Natural killer cell (primary cell): ENCODE data around the gene PCDHA4. TPM values are rescaled to one million over a fixed set of nuclear protein-coding genes. Genes with fewer than 3 reads are reported as not detected.

Experiments used
- ATAC-seq, 3 donors: fragments of 150-1000 bp in 2 of 3; fragments of 200-7000 bp in 1 of 3; cut with Tn5 transposase; 1 replicate in 1 of 3; 2 replicates in 2 of 3; pipeline ENCODE4 v1.10.0; 2021; ENCODE audit warnings: mild to moderate bottlenecking in 2 of 3, moderate library complexity in 2 of 3
- DNase-seq, 2 donors: peaks; one replicate each; pipeline versions ENCODE4 v3.0.0 to v3.0.0-alpha.2; 2013 to 2021; ENCODE audit warnings: mixed read lengths in 1 of 2
- H3K27ac ChIP-seq: one replicate; pipeline ENCODE4 v1.5.1; 2013; ENCODE audit warnings: mild to moderate bottlenecking, low read length
- H3K27me3 ChIP-seq: one replicate; pipeline ENCODE4 v1.6.1; 2013; ENCODE audit warnings: low read length; ENCODE audit not compliant: control insufficient read depth, insufficient read depth
- H3K36me3 ChIP-seq: one replicate; pipeline ENCODE4 v1.6.1; 2013; ENCODE audit warnings: low read length; ENCODE audit not compliant: control insufficient read depth, insufficient read depth
- H3K4me1 ChIP-seq: one replicate; pipeline ENCODE4 v1.6.1; 2013; ENCODE audit warnings: low read length; ENCODE audit not compliant: control insufficient read depth, insufficient read depth
- H3K4me3 ChIP-seq: one replicate; pipeline ENCODE4 v1.5.1; 2013; ENCODE audit warnings: low read length
- H3K9me3 ChIP-seq: one replicate; pipeline ENCODE4 v1.6.1; 2013; ENCODE audit warnings: low read length; ENCODE audit not compliant: control insufficient read depth, insufficient read depth
- H3K27ac Mint-ChIP-seq, 2 donors: one replicate each; pipeline ENCODE4 v1.8.0; 2022; ENCODE audit warnings: mild to moderate bottlenecking in 2 of 2, mixed read lengths in 2 of 2, moderate library complexity in 1 of 2
- H3K27me3 Mint-ChIP-seq, 2 donors: one replicate each; pipeline ENCODE4 v1.8.0; 2022; ENCODE audit warnings: low read depth in 2 of 2, mixed read lengths in 2 of 2
- H3K36me3 Mint-ChIP-seq: one replicate; pipeline ENCODE4 v1.8.0; 2022; ENCODE audit warnings: mixed read lengths
- H3K4me1 Mint-ChIP-seq, 2 donors: one replicate each; pipeline ENCODE4 v1.8.0; 2022; ENCODE audit warnings: mixed read lengths in 2 of 2
- H3K4me3 Mint-ChIP-seq: one replicate; pipeline ENCODE4 v1.8.0; 2022; ENCODE audit warnings: mild to moderate bottlenecking, moderate library complexity, mixed read lengths
- H3K9me3 Mint-ChIP-seq, 2 donors: one replicate each; pipeline ENCODE4 v1.8.0; 2022; ENCODE audit warnings: mixed read lengths in 2 of 2
- CTCF ChIP-seq: fragments of 200-600 bp; IDR thresholded peaks from one replicate; pipeline ENCODE4 v1.8.0; 2022; ENCODE audit warnings: antibody characterized with exemption
- WGBS: methylation state at CpG from one replicate; pipeline ENCODE4 v1.1.7; 2013; ENCODE audit warnings: missing lambda C conversion rate; ENCODE audit not compliant: insufficient coverage; 5-methylcytosine and 5-hydroxymethylcytosine counted together
- intact Hi-C: fragments of 100-400 bp; cut with micrococcal nuclease; formaldehyde crosslinking; loops from one replicate; pipeline ENCODE4 v1.14.2; 2022
- total RNA-seq, 4 donors: library from RNA; stranded (reverse); fragments of 120-200 nt in 1 of 4; gene quantifications; one replicate each; pipeline versions ENCODE4 v1.2.3 to v1.2.4, GENCODE V29; 2013 to 2022

The PCDHA4 gene
- total RNA-seq, 3 donors from 2014 or later (not counting 1 experiment from before 2014, with no cell fraction given) = not detected

DNA sequence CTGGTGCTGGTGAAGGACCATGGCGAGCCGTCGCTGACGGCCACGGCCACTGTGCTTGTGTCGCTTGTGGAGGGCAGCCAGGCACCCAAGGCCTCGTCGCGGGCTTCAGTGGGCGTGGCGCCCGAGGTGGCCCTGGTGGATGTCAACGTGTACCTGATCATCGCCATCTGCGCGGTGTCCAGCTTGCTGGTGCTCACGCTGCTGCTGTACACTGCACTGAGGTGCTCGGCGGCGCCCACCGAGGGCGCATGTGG lies 51.0 kb downstream of the PCDHA4 start:
- intact Hi-C loops = no loop called here
- H3K27me3 Mint-ChIP-seq = peaks cover 0 to 5% of the 10 kb centered on the region in 2 donors
- Histone ChIP-seq H3K36me3 (no peaks in the 10 kb centered on the region), H3K27ac (no peak overlapping the region), H3K27me3 (peaks cover 4% of the 10 kb centered on the region), H3K9me3 (peaks cover 33% of the 10 kb centered on the region), H3K4me1 (no peaks in the 10 kb centered on the region), H3K4me3 (no peak overlapping the region)
- no peak for TF ChIP-seq CTCF
- peaks cover 2 to 11% of the 10 kb centered on the region in 2 donors for H3K9me3 Mint-ChIP-seq
- ATAC-seq (no peak), DNase-seq (no peak)
- H3K36me3 Mint-ChIP-seq = no peaks in the 10 kb centered on the region
- no peaks in the 10 kb centered on the region for H3K4me1 Mint-ChIP-seq
- 64% methylated on average over 22 of the region's 22 CpGs for WGBS
- no peak overlapping the region for H3K4me3 Mint-ChIP-seq
- H3K27ac Mint-ChIP-seq = no peak overlapping the region

- H3K36me3 ChIP-seq = no peaks in the 10 kb centered on the region
These were observed 55.8 kb downstream of the PCDHA4 start for GRCh38 chr5:140862441-140863295.

More at GRCh38 chr5:140862441-140863295, 55.8 kb downstream of the PCDHA4 start:
- TF ChIP-seq CTCF = no peak
- Histone ChIP-seq H3K9me3 (peaks cover 19% of the 10 kb centered on the region), H3K4me3 (no peak overlapping the region), H3K27me3 (no peaks in the 10 kb centered on the region), H3K27ac (no peak overlapping the region), H3K4me1 (no peaks in the 10 kb centered on the region)
- ATAC-seq (no peak), DNase-seq (no peak)
- H3K4me3 Mint-ChIP-seq = no peak overlapping the region
- H3K4me1 Mint-ChIP-seq = no peaks in the 10 kb centered on the region
- H3K9me3 Mint-ChIP-seq = peaks cover 4 to 6% of the 10 kb centered on the region in 2 donors
- intact Hi-C loops = no loop called here
- no peak overlapping the region for H3K27ac Mint-ChIP-seq
- H3K27me3 Mint-ChIP-seq = no peaks in the 10 kb centered on the region
- peaks cover 6% of the 10 kb centered on the region for H3K36me3 Mint-ChIP-seq
- WGBS = 50% methylated on average over 76 of the region's 76 CpGs

Other genes with a start within 250 kb of the PCDHA4 start
- 10 to 100 TPM; 42.2 to 66.4 (median 59.4) TPM for gene SRA1, start 249.6 kb upstream of the PCDHA4 start, total RNA-seq
- 10 to 100 TPM; 44.0 to 44.9 (median 44.4) TPM for gene APBB3, start 242.5 kb upstream of the PCDHA4 start, total RNA-seq
- 10 to 100 TPM; 63.1 to 76.1 (median 72.3) TPM for gene SLC35A4, start 242.2 kb upstream of the PCDHA4 start, total RNA-seq
- gene CD14, start 173.9 kb upstream of the PCDHA4 start, total RNA-seq = 10 to 100 TPM in 1 of 3 donors, 1 to 10 TPM in 2; 1.4 to 15.9 (median 7.0) TPM
- 10 to 100 TPM; 17.9 to 19.5 (median 18.8) TPM for gene TMCO6, start 167.6 kb upstream of the PCDHA4 start, total RNA-seq
- gene NDUFA2, start 159.4 kb upstream of the PCDHA4 start, total RNA-seq = 10 to 100 TPM; 41.0 to 48.3 (median 42.8) TPM
- gene IK, start 159.2 kb upstream of the PCDHA4 start, total RNA-seq = 100 to 1,000 TPM; 144 to 204 (median 148) TPM
- 10 to 100 TPM; 42.3 to 45.1 (median 43.3) TPM for gene WDR55, start 142.2 kb upstream of the PCDHA4 start, total RNA-seq
- gene DND1, start 133.5 kb upstream of the PCDHA4 start, total RNA-seq = 1 to 10 TPM in 2 of 3 donors, under 1 TPM in 1; 0.90 to 1.1 (median 1.1) TPM
- gene HARS1, start 115.7 kb upstream of the PCDHA4 start, total RNA-seq = 10 to 100 TPM; 62.4 to 73.8 (median 68.3) TPM
- 10 to 100 TPM; 42.5 to 48.4 (median 45.6) TPM for gene HARS2, start 115.6 kb upstream of the PCDHA4 start, total RNA-seq
- gene ZMAT2, start 106.6 kb upstream of the PCDHA4 start, total RNA-seq = 10 to 100 TPM; 47.0 to 50.4 (median 49.5) TPM
- gene PCDHA1, start 20.9 kb upstream of the PCDHA4 start, total RNA-seq = not detected
- gene PCDHA2, start 12.2 kb upstream of the PCDHA4 start, total RNA-seq = not detected
- not detected for gene PCDHA3, start 6.0 kb upstream of the PCDHA4 start, total RNA-seq
- gene PCDHA5, start 14.5 kb downstream of the PCDHA4 start, total RNA-seq = not detected
- gene PCDHA6, start 20.9 kb downstream of the PCDHA4 start, total RNA-seq = not detected
- gene PCDHA7, start 27.2 kb downstream of the PCDHA4 start, total RNA-seq = not detected
- gene PCDHA8, start 34.1 kb downstream of the PCDHA4 start, total RNA-seq = not detected
- not detected for gene PCDHA9, start 41.3 kb downstream of the PCDHA4 start, total RNA-seq
- not detected for gene PCDHA10, start 48.8 kb downstream of the PCDHA4 start, total RNA-seq
- gene PCDHA11, start 61.9 kb downstream of the PCDHA4 start, total RNA-seq = not detected
- gene PCDHA12, start 68.2 kb downstream of the PCDHA4 start, total RNA-seq = not detected
- not detected for gene PCDHA13, start 75.1 kb downstream of the PCDHA4 start, total RNA-seq
- not detected for gene PCDHAC1, start 119.2 kb downstream of the PCDHA4 start, total RNA-seq
- gene PCDHAC2, start 159.4 kb downstream of the PCDHA4 start, total RNA-seq = not detected
- not detected for gene PCDHB1, start 244.3 kb downstream of the PCDHA4 start, total RNA-seq